Measurements from ENCODE around the gene SLC5A10.
"Not testable (repeated sequence)": the region's sequence is repeated elsewhere in the genome, so short reads cannot be mapped to it uniquely, and the experiment has no call there.

The SLC5A10 gene

DNA sequence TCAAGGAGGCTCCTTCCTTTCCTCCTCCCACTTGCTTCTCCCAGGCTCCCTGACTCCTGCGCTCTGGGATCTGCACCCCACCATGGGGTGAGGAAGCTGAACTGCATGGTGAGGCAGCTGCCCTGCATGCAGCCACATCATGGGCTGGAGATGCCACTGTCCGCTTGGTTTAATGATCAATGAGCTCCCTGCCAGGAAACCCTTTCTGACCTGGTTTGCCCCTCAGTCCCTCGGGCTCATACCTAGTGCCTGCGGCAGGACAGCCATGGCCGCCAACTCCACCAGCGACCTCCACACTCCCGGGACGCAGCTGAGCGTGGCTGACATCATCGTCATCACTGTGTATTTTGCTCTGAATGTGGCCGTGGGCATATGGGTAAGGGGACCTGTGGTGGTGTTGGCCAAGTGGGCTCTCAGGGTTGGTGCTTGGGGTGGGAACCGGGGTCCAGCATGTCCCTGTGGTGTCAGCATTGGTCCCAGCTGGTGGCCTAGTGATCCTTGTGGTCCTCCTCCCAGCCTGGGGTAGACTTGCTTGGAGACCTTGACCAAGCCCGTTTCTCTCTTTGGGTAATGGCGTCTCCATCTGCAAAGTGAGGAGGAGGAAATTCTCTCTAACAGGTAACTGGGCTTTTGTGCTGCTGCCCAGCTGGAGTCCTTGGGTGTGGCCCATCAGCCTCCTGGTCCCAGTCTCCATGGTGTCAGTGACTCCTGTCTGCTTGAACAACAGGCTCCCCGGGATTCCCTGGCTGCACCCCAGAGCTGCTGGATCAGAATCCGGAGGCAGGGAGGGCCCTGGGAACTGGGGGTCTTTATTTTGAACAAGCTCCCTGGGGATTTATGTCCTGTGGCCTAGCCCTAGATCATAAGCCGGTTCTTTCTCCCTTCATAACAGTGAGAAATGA lies at the start of gene SLC5A10:
SLC5A10 (plus strand) TSS at position 225 of the 902 bp plus-strand sequence; CDS start at position 266, 41 bp downstream.
- no peak for DNase-seq

GRCh38 chr17:18904482-18904881 lies 47.5 kb upstream of the SLC5A10 start:
- DNase-seq, result no peak

DNA sequence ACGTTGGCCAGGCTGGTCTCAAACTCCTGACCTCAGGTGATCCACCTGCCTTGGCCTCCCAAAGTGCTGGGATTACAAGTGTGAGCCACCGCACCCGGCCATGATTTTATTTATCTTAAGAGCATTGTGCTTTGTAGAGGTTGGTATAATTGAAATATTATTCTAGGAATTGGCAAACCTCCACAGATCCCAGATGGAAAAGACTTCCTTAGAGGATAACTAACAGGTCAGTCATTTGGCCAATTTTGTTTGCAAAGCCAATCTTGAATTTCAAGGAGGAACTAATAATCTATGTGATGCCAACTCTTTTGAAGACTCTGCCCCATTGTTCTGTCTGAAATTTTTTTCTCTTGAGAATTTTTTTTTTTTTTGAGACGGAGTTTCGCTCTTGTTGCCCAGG lies 46.7 kb upstream of the SLC5A10 start:
- DNase-seq, result no peak

DNA sequence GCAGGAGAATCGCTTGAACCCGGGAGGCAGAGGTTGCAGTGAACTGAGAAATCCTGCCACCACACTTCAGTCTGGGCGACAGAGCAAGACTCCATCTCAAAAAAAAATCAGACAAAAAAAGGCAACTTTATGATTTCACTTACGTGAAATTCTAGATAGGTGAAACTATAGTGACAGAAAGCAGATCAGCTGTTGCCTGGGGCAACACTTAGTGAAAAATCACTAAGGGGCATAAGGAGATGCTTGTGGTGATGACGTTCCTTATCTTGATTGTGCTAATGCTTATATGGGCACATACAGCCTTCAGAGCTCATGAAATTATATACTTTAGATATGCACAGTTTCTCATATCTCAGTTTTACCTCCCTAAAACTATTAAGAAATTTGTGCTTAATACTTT lies 41.6 kb upstream of the SLC5A10 start:
- DNase-seq, result no peak

DNA sequence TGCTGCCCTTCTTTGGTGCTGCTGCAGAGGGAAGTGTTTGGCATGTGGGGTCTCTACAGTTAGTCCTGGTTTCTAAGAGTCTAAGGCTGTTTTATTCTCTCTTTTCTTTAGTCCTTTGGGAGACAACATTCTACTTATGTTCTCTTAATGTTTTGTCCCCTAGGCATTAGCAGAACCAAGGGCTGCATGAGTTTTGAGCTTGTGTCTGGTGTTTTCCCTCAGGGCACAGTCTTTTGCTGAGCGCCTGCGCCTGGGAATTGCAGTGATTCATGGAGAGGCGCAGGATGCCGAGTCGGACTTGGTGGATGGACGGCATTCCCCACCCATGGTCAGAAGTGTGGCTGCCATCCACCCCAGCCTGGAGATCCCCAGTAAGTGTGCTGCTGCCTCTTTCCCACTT lies 41.1 kb upstream of the SLC5A10 start:
- DNase-seq, result no peak

GRCh38 chr17:18916816-18917500 lies 35.0 kb upstream of the SLC5A10 start:
- no peak for DNase-seq

DNA sequence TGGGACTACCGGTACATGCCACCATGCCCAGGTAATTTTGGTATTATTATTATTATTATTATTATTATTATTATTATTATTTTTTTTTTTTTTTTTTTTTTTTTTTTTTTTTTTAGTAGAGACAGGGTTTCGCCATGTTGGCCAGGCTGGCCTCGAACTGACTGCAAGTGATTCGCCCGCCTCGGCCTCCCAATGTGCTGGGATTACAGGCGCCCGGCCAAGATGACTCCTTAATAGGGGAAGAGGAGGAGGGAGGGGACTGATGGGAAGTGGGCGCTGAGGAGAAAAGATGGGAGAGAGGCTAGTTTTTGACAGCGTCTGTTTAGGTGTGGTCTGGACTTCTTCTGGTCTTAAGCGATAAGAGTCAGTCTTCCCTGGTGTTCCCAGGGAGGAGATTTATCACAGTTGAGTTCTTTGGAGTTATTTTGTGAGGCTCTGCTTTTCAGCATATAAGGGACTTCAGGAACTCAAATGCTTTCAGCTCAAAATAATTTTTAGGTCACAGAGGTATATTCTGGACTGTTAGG lies 34.4 kb upstream of the SLC5A10 start:
- no peak for DNase-seq

DNA sequence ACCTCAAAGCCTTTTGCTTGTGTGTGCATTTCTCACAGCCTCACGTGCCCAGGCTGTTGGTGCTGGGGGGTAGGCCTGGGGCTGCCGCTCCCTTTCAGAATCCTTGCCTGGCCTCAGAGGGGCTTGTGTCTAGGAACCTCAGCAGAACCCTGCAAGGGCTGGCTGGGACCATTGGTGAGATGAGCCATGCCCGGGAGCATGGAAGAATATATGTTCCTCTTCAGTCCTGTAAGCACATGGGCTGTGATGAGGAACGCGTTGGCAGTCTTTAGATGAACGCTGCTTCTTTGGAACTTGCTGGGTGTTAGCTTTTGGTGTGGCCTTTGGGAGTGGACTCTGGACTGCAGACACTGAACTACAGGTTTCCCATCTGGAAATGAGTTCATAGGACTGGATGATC lies 32.0 kb upstream of the SLC5A10 start:
- no peak for DNase-seq

DNA sequence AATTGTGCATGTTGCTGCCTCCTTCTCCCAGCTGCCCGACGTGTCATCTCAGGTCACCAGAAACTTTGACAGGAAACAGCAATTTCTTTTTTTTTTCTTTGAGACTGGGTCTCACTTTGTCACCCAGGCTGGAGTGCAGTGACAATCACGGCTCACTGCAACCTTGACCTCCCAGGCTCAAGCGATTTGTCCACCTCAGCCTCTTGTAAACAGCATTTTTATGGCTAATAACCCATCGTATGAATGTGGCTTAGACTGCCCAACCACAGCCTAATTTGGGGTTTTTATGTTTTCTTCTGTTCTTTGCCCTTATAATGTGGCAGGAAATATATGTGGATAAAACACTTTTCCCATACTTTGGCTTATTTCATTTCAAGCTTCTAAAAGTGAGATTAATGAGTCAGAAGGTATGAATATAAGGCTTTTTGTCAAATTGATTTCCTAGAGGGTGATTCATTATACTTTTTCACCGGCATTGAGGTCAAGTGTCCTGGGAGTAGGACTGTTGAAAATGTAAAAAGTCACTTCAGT lies 31.0 kb upstream of the SLC5A10 start:
- DNase-seq, result no peak

- DNase-seq, result no peak
Measured at GRCh38 chr17:18921485-18921884, 30.5 kb upstream of the SLC5A10 start.

- DNase-seq, result no peak
Measured at GRCh38 chr17:18921912-18922451, 30.0 kb upstream of the SLC5A10 start.

GRCh38 chr17:18922596-18922995 lies 29.4 kb upstream of the SLC5A10 start:
- not testable (repeated sequence) for DNase-seq

- no peak for DNase-seq
Measured at GRCh38 chr17:18925187-18925586, 26.8 kb upstream of the SLC5A10 start.

DNA sequence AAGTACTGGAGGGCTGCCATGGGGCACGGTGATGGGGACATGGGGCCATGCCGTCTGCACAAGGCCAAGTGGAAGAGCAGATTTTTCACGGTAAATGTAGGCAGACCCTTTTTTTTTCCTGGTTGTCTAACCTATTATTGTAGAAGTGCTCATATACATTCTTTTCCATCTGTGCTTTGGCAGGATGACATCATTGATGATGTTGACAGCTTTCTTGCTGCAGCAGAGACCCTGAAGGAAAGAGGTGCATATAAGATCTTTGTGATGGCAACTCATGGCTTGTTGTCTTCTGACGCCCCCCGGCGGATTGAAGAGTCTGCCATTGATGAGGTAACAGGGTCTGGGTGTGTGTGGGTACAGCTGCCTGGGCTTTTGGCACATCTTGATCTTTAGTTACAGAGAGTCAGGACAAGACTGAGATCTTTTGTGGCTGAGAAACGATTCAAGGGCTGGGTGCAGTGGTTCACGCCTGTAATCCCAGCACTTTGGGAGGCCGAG lies 23.3 kb upstream of the SLC5A10 start:
- no peak for DNase-seq

DNA sequence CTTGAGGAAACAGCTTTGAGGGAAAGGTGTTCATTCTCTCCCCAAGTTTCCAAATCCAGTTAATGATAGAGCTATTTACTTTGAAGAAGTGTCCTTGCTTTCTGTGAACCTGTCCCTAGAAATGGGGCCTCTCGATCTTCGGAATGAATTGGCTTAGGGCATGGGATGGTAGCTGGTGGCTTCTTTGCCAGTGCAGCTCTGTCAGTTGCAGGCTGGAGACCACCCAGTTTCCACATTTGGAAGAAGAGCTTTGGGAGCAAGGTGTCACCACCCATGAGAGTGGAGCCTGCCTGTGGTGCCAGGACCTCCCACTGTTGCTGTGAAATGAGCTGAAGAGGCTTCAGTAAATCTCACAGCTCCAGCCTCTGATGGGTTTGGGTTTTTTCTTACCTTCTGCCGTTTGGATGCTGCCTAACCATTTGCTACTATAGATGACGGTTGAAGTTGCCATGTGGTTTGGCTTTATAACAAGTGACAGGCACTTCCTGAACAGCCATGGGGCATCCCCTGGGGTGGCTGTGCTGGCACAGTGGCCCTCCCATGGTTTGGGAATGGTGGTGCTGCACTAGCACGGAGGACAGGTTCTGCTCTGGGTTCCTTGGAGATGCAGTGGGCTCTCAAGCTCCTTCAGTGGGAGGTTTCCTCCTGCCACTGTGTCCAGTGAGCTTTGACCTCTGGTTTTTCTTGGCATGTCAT lies 19.5 kb upstream of the SLC5A10 start:
- DNase-seq, result no peak

- no peak for DNase-seq
Measured at GRCh38 chr17:18933102-18934058, 18.6 kb upstream of the SLC5A10 start.

- no peak for DNase-seq
Measured at GRCh38 chr17:18937981-18938691, 13.8 kb upstream of the SLC5A10 start.

GRCh38 chr17:18938692-18939023 lies 13.3 kb upstream of the SLC5A10 start:
- DNase-seq, result no peak

GRCh38 chr17:18944646-18945045 lies 7.3 kb upstream of the SLC5A10 start:
- no peak for DNase-seq

GRCh38 chr17:18946536-18946935 lies 5.4 kb upstream of the SLC5A10 start:
- no peak for DNase-seq

DNA sequence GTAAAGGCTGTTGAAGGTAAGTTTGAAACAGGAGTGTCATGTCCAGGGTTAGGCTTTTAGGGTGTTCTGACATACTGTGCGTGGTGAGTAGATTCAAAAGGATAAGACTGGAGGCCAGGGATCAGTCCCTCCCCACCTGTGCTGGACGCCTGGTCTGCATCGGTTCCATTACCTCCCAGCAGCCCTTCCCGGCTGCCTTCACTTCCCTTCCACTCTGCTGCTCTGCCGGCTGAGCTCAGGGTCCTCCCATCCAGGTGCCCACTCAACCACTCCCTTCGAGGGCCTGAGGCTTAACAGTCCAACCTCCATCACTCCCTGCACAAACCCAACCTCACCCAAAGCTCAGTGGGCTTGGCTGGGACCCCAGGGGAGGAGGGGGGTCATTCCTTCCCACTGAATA lies 4.1 kb upstream of the SLC5A10 start:
- DNase-seq, result no peak
